Measurements from ENCODE around the gene PTPRG. TPM values are rescaled to one million over a fixed set of nuclear protein-coding genes. Genes with fewer than 3 reads are reported as not detected.

Gene PTPRG
- total and polyA plus RNA-seq, 4 donors, result 3.6 to 35.6 (median 8.1) TPM

DNA sequence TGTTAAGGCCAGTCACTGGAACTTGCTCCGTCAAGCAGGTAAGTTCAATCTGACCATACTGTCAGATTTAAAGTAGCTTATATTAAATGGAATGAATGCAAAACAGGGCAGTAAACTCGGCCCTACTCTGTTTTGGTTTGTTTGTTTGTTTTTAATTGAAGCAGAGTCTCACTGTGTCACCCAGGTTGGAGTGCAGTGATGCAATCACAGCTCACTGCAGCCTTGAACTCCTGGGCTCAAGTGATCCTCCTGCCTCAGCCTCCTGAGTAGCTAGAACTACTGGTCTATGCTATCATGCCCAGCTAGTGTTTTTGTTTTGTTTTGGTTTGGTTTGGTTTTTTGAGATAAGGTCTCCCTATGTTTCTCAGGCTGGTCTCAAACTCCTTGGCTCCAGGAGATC lies 507.0 kb downstream of the PTPRG start:
- 67% methylated on average over 2 of the region's 2 CpGs for WGBS

DNA sequence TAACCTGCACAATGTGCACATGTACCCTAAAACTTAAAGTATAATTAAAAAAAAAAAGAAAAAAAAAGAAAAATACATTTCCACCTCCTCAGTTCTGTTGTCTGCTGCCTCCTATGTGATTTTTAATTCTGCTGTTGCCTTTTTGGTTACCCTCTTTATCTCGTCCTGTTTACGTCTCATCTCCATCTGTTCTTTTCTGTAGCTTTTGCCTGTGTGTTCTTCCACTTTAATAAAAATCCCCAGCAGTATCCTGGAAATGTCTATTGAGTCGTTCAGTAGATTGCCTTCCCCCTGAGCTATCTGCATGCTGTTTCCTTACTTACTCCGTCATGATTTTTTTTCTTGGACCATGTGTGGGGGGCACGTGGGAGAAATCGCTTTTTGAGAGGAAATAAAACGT lies 509.5 kb downstream of the PTPRG start:
- Histone ChIP-seq H3K4me1 (ENCODE audit: control insufficient read depth in 4 of 4, insufficient read depth in 4 of 4, low read length in 3 of 4) (peaks cover 0 to 2% (median under 1%) of the 10 kb centered on the region in 4 donors), H3K9ac (ENCODE audit: low read depth in 1 of 2, low read length in 2 of 2) (no peak overlapping the region), H3K27ac (ENCODE audit: low read depth in 1 of 2, low read length in 2 of 2) (no peak overlapping the region), H3K27me3 (ENCODE audit: control insufficient read depth in 4 of 4, insufficient read depth in 4 of 4, low read length in 3 of 4) (no peaks in the 10 kb centered on the region), H3K36me3 (ENCODE audit: control insufficient read depth in 4 of 4, insufficient read depth in 3 of 4, low read depth in 1 of 4, low read length in 3 of 4) (no peaks in the 10 kb centered on the region), H3K4me3 (ENCODE audit: low read depth in 1 of 3, low read length in 3 of 3) (no peak overlapping the region), H3K9me3 (ENCODE audit: control insufficient read depth in 4 of 4, low read length in 3 of 4) (no peaks in the 10 kb centered on the region)
- no peak for TF ChIP-seq HNF4A (conservative IDR thresholded peaks at IDR 0.05)
- no peak for TF ChIP-seq SP1 (IDR thresholded peaks at IDR 0.05)
- TF ChIP-seq, protein P1, sequence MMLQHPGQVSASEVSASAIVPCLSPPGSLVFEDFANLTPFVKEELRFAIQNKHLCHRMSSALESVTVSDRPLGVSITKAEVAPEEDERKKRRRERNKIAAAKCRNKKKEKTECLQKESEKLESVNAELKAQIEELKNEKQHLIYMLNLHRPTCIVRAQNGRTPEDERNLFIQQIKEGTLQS (IDR thresholded peaks at IDR 0.05), result no peak
- no peak for TF ChIP-seq JUND (IDR thresholded peaks at IDR 0.05)
- DNase-seq (ENCODE audit: low spot score), result no peak
- 53% methylated on average over 7 of the region's 7 CpGs for WGBS

More for the DNA sequence above, 507.0 kb downstream of the PTPRG start:
- H3K4me1 ChIP-seq (ENCODE audit: control insufficient read depth in 4 of 4, insufficient read depth in 4 of 4, low read length in 3 of 4), result peaks cover 0 to 2% (median under 1%) of the 10 kb centered on the region in 4 donors
- no peak for TF ChIP-seq TAF1 (conservative IDR thresholded peaks at IDR 0.05)
- no peak for TF ChIP-seq JUND (IDR thresholded peaks at IDR 0.05)
- DNase-seq (ENCODE audit: low spot score), result no peak
- H3K27me3 ChIP-seq (ENCODE audit: control insufficient read depth in 4 of 4, insufficient read depth in 4 of 4, low read length in 3 of 4), result no peaks in the 10 kb centered on the region
- no peaks in the 10 kb centered on the region for H3K36me3 ChIP-seq (ENCODE audit: control insufficient read depth in 4 of 4, insufficient read depth in 3 of 4, low read depth in 1 of 4, low read length in 3 of 4)
- no peak overlapping the region for H3K9ac ChIP-seq (ENCODE audit: low read depth in 1 of 2, low read length in 2 of 2)
- no peak overlapping the region for H3K4me3 ChIP-seq (ENCODE audit: low read depth in 1 of 3, low read length in 3 of 3)
- no peaks in the 10 kb centered on the region for H3K9me3 ChIP-seq (ENCODE audit: control insufficient read depth in 4 of 4, low read length in 3 of 4)
- no peak overlapping the region for H3K27ac ChIP-seq (ENCODE audit: low read depth in 1 of 2, low read length in 2 of 2)

DNA sequence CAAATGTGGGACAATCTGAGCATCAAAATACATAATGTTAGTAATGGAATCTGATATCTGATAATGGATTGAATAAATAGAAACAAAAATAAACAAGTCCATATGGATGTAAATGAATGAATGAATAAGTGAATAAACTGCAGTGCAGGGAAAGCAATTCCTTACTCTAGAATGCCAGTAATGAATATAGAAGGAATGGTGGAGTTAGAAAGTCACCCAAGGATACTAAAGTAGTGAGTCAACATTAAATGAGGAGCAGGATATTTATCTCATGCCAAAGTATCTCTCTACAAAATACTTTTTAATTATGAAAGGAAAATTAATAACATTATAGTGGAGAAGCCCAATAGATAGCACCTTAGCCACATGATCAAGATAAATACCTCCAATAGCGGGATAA lies 511.7 kb downstream of the PTPRG start:
- H3K9ac ChIP-seq (ENCODE audit: low read depth in 1 of 2, low read length in 2 of 2), result no peak overlapping the region
- no peak overlapping the region for H3K27ac ChIP-seq (ENCODE audit: low read depth in 1 of 2, low read length in 2 of 2)
- no peaks in the 10 kb centered on the region for H3K27me3 ChIP-seq (ENCODE audit: control insufficient read depth in 4 of 4, insufficient read depth in 4 of 4, low read length in 3 of 4)
- TF ChIP-seq, protein P2, sequence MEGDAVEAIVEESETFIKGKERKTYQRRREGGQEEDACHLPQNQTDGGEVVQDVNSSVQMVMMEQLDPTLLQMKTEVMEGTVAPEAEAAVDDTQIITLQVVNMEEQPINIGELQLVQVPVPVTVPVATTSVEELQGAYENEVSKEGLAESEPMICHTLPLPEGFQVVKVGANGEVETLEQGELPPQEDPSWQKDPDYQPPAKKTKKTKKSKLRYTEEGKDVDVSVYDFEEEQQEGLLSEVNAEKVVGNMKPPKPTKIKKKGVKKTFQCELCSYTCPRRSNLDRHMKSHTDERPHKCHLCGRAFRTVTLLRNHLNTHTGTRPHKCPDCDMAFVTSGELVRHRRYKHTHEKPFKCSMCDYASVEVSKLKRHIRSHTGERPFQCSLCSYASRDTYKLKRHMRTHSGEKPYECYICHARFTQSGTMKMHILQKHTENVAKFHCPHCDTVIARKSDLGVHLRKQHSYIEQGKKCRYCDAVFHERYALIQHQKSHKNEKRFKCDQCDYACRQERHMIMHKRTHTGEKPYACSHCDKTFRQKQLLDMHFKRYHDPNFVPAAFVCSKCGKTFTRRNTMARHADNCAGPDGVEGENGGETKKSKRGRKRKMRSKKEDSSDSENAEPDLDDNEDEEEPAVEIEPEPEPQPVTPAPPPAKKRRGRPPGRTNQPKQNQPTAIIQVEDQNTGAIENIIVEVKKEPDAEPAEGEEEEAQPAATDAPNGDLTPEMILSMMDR (IDR thresholded peaks at IDR 0.05; ENCODE audit: low read depth, low read length, missing input control), result no peak
- TF ChIP-seq, protein P3, sequence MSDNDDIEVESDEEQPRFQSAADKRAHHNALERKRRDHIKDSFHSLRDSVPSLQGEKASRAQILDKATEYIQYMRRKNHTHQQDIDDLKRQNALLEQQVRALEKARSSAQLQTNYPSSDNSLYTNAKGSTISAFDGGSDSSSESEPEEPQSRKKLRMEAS (IDR thresholded peaks at IDR 0.05), result no peak
- no peak for TF ChIP-seq FOXA2 (IDR thresholded peaks at IDR 0.05)
- TF ChIP-seq RAD21 (IDR thresholded peaks at IDR 0.05), result no peak
- TF ChIP-seq EGR1 (IDR thresholded peaks at IDR 0.05; ENCODE audit: low read depth in 2 of 2), result no peak
- TF ChIP-seq GABPA (IDR thresholded peaks at IDR 0.05 in 1 of 2, conservative IDR thresholded peaks at IDR 0.05 in 1 of 2), result no peak
- TF ChIP-seq SP1 (IDR thresholded peaks at IDR 0.05), result no peak
- TF ChIP-seq, protein P4, sequence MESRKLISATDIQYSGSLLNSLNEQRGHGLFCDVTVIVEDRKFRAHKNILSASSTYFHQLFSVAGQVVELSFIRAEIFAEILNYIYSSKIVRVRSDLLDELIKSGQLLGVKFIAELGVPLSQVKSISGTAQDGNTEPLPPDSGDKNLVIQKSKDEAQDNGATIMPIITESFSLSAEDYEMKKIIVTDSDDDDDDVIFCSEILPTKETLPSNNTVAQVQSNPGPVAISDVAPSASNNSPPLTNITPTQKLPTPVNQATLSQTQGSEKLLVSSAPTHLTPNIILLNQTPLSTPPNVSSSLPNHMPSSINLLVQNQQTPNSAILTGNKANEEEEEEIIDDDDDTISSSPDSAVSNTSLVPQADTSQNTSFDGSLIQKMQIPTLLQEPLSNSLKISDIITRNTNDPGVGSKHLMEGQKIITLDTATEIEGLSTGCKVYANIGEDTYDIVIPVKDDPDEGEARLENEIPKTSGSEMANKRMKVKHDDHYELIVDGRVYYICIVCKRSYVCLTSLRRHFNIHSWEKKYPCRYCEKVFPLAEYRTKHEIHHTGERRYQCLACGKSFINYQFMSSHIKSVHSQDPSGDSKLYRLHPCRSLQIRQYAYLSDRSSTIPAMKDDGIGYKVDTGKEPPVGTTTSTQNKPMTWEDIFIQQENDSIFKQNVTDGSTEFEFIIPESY (IDR thresholded peaks at IDR 0.05), result no peak
- no peak for TF ChIP-seq TAF1 (conservative IDR thresholded peaks at IDR 0.05)
- TF ChIP-seq NR2F2 (IDR thresholded peaks at IDR 0.05), result no peak
- TF ChIP-seq, protein P5, sequence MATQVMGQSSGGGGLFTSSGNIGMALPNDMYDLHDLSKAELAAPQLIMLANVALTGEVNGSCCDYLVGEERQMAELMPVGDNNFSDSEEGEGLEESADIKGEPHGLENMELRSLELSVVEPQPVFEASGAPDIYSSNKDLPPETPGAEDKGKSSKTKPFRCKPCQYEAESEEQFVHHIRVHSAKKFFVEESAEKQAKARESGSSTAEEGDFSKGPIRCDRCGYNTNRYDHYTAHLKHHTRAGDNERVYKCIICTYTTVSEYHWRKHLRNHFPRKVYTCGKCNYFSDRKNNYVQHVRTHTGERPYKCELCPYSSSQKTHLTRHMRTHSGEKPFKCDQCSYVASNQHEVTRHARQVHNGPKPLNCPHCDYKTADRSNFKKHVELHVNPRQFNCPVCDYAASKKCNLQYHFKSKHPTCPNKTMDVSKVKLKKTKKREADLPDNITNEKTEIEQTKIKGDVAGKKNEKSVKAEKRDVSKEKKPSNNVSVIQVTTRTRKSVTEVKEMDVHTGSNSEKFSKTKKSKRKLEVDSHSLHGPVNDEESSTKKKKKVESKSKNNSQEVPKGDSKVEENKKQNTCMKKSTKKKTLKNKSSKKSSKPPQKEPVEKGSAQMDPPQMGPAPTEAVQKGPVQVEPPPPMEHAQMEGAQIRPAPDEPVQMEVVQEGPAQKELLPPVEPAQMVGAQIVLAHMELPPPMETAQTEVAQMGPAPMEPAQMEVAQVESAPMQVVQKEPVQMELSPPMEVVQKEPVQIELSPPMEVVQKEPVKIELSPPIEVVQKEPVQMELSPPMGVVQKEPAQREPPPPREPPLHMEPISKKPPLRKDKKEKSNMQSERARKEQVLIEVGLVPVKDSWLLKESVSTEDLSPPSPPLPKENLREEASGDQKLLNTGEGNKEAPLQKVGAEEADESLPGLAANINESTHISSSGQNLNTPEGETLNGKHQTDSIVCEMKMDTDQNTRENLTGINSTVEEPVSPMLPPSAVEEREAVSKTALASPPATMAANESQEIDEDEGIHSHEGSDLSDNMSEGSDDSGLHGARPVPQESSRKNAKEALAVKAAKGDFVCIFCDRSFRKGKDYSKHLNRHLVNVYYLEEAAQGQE (IDR thresholded peaks at IDR 0.05), result no peak
- no peak for TF ChIP-seq JUND (IDR thresholded peaks at IDR 0.05)
- no peak for TF ChIP-seq FOXA1 (IDR thresholded peaks at IDR 0.05)
- peaks cover 0 to 2% (median under 1%) of the 10 kb centered on the region in 4 donors for H3K4me1 ChIP-seq (ENCODE audit: control insufficient read depth in 4 of 4, insufficient read depth in 4 of 4, low read length in 3 of 4)
- no peaks in the 10 kb centered on the region for H3K36me3 ChIP-seq (ENCODE audit: control insufficient read depth in 4 of 4, insufficient read depth in 3 of 4, low read depth in 1 of 4, low read length in 3 of 4)
- no peaks in the 10 kb centered on the region for H3K9me3 ChIP-seq (ENCODE audit: control insufficient read depth in 4 of 4, low read length in 3 of 4)
- no peak for DNase-seq (ENCODE audit: low spot score)
- H3K4me3 ChIP-seq (ENCODE audit: low read depth in 1 of 3, low read length in 3 of 3), result no peak overlapping the region
- 94% methylated on average over 1 of the region's 1 CpG for WGBS

Data from liver (tissue), 9 donors.